RWPE1 (cell line): Measurements from ENCODE around the gene BRAF.
"Not testable (repeated sequence)": the region's sequence is repeated elsewhere in the genome, so short reads cannot be mapped to it uniquely, and the experiment has no call there.

Experiments
- CTCF ChIA-PET: fragments of 350-600 bp; sonication (Branson Sonifier 250); formaldehyde crosslinking; extraction: SDS; loops from one replicate; lab custom pipeline; 2021; lab: Yijun Ruan, JAX
- POLR2A ChIA-PET: fragments of 400-600 bp; formaldehyde crosslinking; extraction: SDS; loops from one replicate; lab custom pipeline; 2020; ENCODE audit warnings: antibody characterized with exemption; ENCODE audit not compliant: low non-redundant PET; lab: Yijun Ruan, JAX
- DNase-seq: peaks from one replicate; pipeline ENCODE4 v3.0.0; 2012; ENCODE audit warnings: low spot score
- H3K27ac ChIP-seq: fragments of 450-650 bp; 2 replicates; pipeline ENCODE4 v1.5.1; 2017
- CTCF ChIP-seq: fragments of 450-650 bp; conservative IDR thresholded peaks from 2 replicates; pipeline ENCODE4 v1.5.1; 2017; ENCODE audit warnings: low read depth, mild to moderate bottlenecking

Gene BRAF

DNA sequence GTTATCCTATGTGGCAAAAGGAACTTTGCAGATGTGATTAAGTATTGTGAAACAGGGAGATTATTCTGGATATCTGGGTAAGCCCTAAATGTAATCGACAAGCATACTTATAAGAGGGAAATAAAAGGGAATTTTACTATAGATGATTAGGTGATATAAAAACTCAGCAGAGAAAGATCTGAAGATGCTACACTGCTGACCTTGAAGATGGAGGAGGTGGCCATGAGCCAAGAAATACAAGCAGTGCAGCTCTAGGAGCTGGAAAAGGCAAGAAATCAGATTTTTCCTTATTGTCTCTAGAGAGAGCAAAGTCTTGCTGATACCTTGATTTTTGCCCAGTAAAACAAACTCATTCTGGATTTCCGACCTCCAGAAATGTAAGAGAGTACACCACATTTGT, 67.7 kb downstream of the BRAF start:
- DNase-seq: no peak
- no peak overlapping the region for H3K27ac ChIP-seq
- ChIA-PET POLR2A (no interaction called here), CTCF (interaction anchor here (0.9 kb wide), 1 partner anchor 15 kb away, joined by 3 read pairs; no protein-coding TSS in a partner anchor)
- no peak for TF ChIP-seq CTCF

DNA sequence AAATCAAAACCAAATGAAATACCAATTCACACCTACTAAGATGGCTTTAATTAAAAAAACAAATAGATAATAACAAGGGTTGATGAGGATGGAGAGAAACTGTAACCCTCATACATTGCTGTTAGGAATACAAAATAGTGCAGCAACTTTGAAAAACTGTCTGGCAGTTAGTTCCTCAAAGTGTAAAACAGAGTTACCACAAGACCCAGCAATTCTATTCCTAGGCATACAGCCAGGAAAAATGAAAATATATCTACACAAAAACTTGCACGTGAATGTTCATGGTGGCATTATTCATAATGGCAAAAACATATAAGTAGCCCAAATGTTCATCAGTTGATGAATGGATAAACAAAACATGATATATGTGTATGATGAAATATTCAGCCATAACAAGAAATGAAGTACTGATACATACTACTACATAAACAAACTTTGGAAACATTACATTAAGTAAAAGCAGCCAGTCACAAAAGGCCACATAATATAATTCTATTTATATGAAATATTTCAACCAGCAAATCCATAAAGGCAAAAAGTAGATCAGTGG, 83.5 kb downstream of the BRAF start:
- CTCF ChIA-PET: no interaction called here
- DNase-seq: no peak
- POLR2A ChIA-PET: no interaction called here
- no peak for TF ChIP-seq CTCF
- H3K27ac ChIP-seq: no peak overlapping the region

DNA sequence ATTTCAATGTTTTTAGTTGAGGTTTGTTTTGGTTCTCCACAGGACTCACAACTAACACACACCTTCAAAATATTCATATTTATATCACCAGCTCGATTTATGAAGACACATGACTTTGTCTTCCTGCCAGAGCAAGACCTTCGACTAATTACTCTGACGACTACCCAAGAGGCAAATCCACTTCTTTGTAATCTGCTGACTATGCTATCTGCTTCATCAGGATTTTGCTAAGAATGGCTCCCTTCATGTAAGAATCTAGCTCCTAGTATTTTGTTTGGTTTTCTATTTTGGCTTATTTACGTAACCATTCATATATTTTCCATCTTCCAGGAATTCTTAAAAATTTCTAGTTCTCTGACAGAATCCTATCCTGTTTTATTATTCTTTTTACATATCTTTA, 93.0 kb downstream of the BRAF start:
- no peak for TF ChIP-seq CTCF
- H3K27ac ChIP-seq: no peak overlapping the region
- no peak for DNase-seq
- CTCF ChIA-PET: no interaction called here
- POLR2A ChIA-PET: no interaction called here

DNA sequence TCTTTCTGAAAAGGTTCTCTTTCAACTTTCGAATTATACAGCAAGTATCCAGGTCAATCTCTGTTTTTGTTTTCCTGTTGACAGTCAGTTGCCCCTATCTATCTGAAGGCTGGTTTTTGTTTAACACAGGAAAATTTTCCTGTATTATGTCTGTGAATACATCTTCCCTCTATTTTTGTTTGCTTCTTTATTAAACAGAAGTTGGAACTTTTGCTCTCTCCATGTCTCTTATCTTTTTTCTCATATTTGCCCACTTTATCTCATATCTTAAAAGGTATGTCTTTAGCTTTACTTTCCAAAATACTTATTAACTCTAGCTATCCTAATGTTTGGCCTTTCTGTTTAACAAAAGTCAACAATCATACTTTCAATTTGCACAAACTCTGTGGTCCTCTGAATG, 95.0 kb downstream of the BRAF start:
- POLR2A ChIA-PET: no interaction called here

DNA sequence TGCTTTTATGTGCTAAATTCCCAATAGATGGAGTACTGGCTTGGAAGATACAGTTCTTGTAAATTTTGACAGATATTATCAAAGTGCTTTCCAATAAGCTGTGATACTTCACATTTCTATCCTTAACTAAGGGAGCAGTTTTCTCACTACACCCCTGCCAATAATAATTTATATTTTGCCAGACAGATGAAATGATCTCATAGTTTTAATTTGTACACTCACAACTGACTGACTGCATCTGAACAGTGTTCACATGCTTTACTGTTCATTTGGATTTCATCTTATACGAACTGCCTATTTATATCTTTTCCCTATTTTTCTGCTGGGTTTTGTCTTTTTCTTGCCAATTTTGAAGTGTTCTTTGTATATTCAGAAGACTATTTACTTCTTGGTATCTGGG, 96.0 kb downstream of the BRAF start:
- DNase-seq: no peak
- no peak overlapping the region for H3K27ac ChIP-seq
- ChIA-PET POLR2A (no interaction called here), CTCF (no interaction called here)
- TF ChIP-seq CTCF: no peak

More for the DNA sequence above, 95.0 kb downstream of the BRAF start:
- CTCF ChIA-PET: interaction anchor here (0.6 kb wide), 1 partner anchor 658 kb away, joined by 3 read pairs; no protein-coding TSS in a partner anchor
- H3K27ac ChIP-seq: no peak overlapping the region
- no peak for TF ChIP-seq CTCF
- DNase-seq: no peak

DNA sequence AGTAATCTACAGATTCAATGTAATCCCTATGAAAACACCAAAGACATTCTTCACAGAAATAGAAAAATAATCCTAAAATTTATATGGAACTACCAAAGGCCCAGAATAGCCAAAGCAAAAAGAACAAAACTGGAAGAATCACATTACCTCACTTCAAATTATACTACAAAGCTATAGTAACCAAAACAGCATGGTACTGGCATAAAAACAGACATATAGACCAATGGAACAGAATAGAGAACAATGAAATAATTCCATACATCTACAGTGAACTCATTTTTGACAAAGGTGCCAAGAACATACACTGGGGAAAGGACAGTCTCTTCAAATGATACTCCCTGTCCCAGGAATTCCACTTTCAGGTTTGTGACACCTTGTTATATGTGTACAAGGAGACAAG, 107.3 kb downstream of the BRAF start:
- H3K27ac ChIP-seq, POLR2A ChIA-PET, DNase-seq: not testable (repeated sequence)
- CTCF ChIA-PET: interaction anchor here (0.8 kb wide), 1 partner anchor 194 kb away, joined by 3 read pairs; no protein-coding TSS in a partner anchor

DNA sequence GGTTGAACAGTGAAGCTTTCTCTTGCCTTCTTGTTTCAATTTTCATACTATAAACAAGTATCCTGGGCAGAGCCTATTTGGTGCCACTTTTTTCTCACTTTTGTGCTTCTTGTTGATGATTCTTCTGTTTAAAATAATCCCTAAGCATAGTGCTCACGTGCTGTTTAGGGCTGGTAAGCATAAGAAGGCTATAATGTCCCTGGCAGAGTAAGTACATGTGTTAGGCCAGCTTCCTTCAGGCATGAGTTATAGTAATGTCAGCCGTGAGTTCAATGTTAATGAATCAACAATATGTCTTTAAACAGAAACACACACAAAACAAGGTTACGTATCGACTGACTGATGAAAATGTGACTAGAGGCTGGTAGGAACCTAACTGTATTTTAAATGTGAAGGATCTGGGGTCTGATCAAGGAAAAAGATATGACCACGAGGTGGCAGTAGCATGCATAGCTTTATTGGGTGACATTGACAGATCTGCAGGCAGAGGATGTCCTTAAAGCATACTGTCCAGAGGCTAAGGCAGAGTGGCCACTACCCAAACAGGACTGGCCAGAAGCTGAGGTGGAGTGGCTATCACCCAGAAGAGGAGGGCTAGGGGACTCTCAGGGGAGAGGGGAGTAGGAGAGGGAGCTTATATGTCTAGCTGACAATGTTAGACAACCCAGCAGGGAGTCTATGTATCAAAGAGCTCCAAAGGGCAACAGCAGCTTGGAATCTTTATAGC, 113.7 kb downstream of the BRAF start:
- TF ChIP-seq CTCF: peak; percentile 84
- POLR2A ChIA-PET: no interaction called here
- CTCF ChIA-PET: interaction anchor here (0.6 to 1.3 kb wide), 11 partner anchors 10 to 421 kb away, joined by 3 to 6 read pairs (median 4); partner anchors contain the start of gene BRAF
- peak; percentile 28 for DNase-seq
- no peak overlapping the region for H3K27ac ChIP-seq
